A549 (cell line): ENCODE measurements around the gene SSR2.

Experiments used
- CTCF ChIP-seq: fragments of >200 bp; sonication (Bioruptor Twin); formaldehyde crosslinking; IDR thresholded peaks from 3 replicates; pipeline ENCODE4 v1.5.1; 2016
- HMGXB4 ChIP-seq: fragments of 250-450 bp; sonication (Bioruptor Pico); IDR thresholded peaks from 2 replicates; pipeline ENCODE4 v1.5.0; 2021; ENCODE audit warnings: mild to moderate bottlenecking, moderate library complexity, borderline replicate concordance

GRCh38 chr1:155978325-155978972, 42.3 kb downstream of the SSR2 start, which contains the start of gene ARHGEF2:
- TF ChIP-seq CTCF (peak; percentile 23; the same call in 2 of the 3 replicates), HMGXB4 (CRISPR knock-in tag) (no peak)
